DOHH2 (cell line): ENCODE measurements around the gene CCNH.

Source experiments
- EZH2phosphoT487 ChIP-seq: fragments of 200-600 bp; sonication (generic); IDR thresholded peaks from 2 replicates; pipeline ENCODE4 v1.6.1; 2017; ENCODE audit warnings: borderline replicate concordance, mild to moderate bottlenecking, antibody characterized with exemption, low read length, moderate library complexity, mixed read lengths
- TF ChIP-seq, protein P1 (sequence below): fragments of 200-600 bp; sonication (generic); IDR thresholded peaks from one replicate; pipeline ENCODE4 v1.5.1; 2014; ENCODE audit warnings: antibody characterized with exemption, mild to moderate bottlenecking, low read depth, low read length; ENCODE audit not compliant: poor library complexity, severe bottlenecking

- TF ChIP-seq, protein P1, sequence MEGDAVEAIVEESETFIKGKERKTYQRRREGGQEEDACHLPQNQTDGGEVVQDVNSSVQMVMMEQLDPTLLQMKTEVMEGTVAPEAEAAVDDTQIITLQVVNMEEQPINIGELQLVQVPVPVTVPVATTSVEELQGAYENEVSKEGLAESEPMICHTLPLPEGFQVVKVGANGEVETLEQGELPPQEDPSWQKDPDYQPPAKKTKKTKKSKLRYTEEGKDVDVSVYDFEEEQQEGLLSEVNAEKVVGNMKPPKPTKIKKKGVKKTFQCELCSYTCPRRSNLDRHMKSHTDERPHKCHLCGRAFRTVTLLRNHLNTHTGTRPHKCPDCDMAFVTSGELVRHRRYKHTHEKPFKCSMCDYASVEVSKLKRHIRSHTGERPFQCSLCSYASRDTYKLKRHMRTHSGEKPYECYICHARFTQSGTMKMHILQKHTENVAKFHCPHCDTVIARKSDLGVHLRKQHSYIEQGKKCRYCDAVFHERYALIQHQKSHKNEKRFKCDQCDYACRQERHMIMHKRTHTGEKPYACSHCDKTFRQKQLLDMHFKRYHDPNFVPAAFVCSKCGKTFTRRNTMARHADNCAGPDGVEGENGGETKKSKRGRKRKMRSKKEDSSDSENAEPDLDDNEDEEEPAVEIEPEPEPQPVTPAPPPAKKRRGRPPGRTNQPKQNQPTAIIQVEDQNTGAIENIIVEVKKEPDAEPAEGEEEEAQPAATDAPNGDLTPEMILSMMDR = no peak
- TF ChIP-seq EZH2phosphoT487 = no peak
Measured at GRCh38 chr5:87434461-87434860, 21.7 kb upstream of the CCNH start.
